SK-N-SH (cell line): ENCODE results near the gene ACSM5. TPM values are rescaled to one million over a fixed set of nuclear protein-coding genes. Genes with fewer than 3 reads are reported as not detected.

Source experiments
- CTCF ChIA-PET: fragments of 300-600, 350-600 bp; formaldehyde crosslinking; extraction: SDS; loops from one replicate; lab custom pipeline; 2021; lab: Yijun Ruan, JAX
- POLR2A ChIA-PET: fragments of 350-600 bp; sonication (Branson Sonifier 250); formaldehyde crosslinking; extraction: SDS; loops from one replicate; lab custom pipeline; 2020; ENCODE audit warnings: antibody characterized with exemption, inconsistent platforms; lab: Yijun Ruan, JAX
- DNase-seq: peaks from one replicate; pipeline ENCODE4 v3.0.0; 2012
- H2AFZ ChIP-seq: fragments of 200-600 bp; sonication (generic); 2 replicates; pipeline ENCODE4 v1.8.1; 2016; ENCODE audit warnings: antibody characterized with exemption, mild to moderate bottlenecking, low read depth
- H3F3A ChIP-seq: fragments of 200-600 bp; sonication (generic); replicated peaks from 2 replicates; pipeline ENCODE3; 2016; ENCODE audit warnings: antibody characterized with exemption, mild to moderate bottlenecking; ENCODE audit not compliant: insufficient read depth
- H3K27ac ChIP-seq, 2 experiments: fragments of 200-500 bp in 1 of 2; fragments of 200-600 bp in 1 of 2; sonication (Bioruptor generic) in 1 of 2; sonication (generic), shearing (Covaris generic) in 1 of 2; 2 replicates each; pipeline versions ENCODE4 v1.5.1 to v1.6.1; 2014 to 2016; ENCODE audit warnings: low read depth in 2 of 2, inconsistent platforms in 1 of 2, low read length in 1 of 2, mild to moderate bottlenecking in 1 of 2, mixed read lengths in 1 of 2
- H3K27me3 ChIP-seq: fragments of 200-600 bp; sonication (generic), shearing (Covaris generic); 2 replicates; pipeline ENCODE4 v1.6.1; 2016; ENCODE audit warnings: mixed run types; ENCODE audit not compliant: insufficient read depth
- H3K36me3 ChIP-seq, 2 experiments: fragments of 200-500 bp in 1 of 2; fragments of 200-600 bp in 1 of 2; sonication (Bioruptor generic) in 1 of 2; sonication (generic) in 1 of 2; replicated peaks in 1 of 2; 2 replicates each; pipeline versions ENCODE3 to v1.5.1; 2014 to 2016; ENCODE audit warnings: low read length in 1 of 2, mild to moderate bottlenecking in 1 of 2; ENCODE audit not compliant: insufficient read depth in 2 of 2, control insufficient read depth in 1 of 2
- H3K4me1 ChIP-seq, 2 experiments: fragments of 200-500 bp in 1 of 2; fragments of 200-600 bp in 1 of 2; sonication (Bioruptor generic) in 1 of 2; sonication (generic), shearing (Covaris generic) in 1 of 2; 2 replicates each; pipeline versions ENCODE4 v1.5.1 to v1.6.1; 2014 to 2016; ENCODE audit warnings: low read depth in 1 of 2, low read length in 1 of 2, mixed run types in 1 of 2; ENCODE audit not compliant: insufficient read depth in 2 of 2, control insufficient read depth in 1 of 2
- H3K4me2 ChIP-seq: fragments of 200-600 bp; sonication (generic), shearing (Covaris generic); 2 replicates; pipeline ENCODE4 v1.6.1; 2017; ENCODE audit warnings: mixed run types
- H3K4me3 ChIP-seq, 2 experiments: fragments of 200-500 bp in 1 of 2; fragments of 200-600 bp in 1 of 2; sonication (Bioruptor generic) in 1 of 2; sonication (generic), shearing (Covaris generic) in 1 of 2; 2 replicates each; pipeline versions ENCODE4 v1.5.1 to v1.8.1; 2014 to 2016; ENCODE audit warnings: low read depth in 2 of 2, inconsistent platforms in 1 of 2, low read length in 1 of 2, mild to moderate bottlenecking in 1 of 2, mixed read lengths in 1 of 2, moderate library complexity in 1 of 2
- H3K79me2 ChIP-seq: fragments of 200-600 bp; sonication (generic); 2 replicates; pipeline ENCODE4 v1.8.1; 2017; ENCODE audit warnings: mild to moderate bottlenecking; ENCODE audit not compliant: insufficient read depth
- H3K9ac ChIP-seq: fragments of 200-600 bp; sonication (generic); 2 replicates; pipeline ENCODE4 v1.6.1; 2017; ENCODE audit warnings: mixed run types
- H3K9me2 ChIP-seq: fragments of 200-600 bp; sonication (generic); 2 replicates; pipeline ENCODE4 v1.6.1; 2017; ENCODE audit warnings: mixed run types
- H3K9me3 ChIP-seq: fragments of 200-600 bp; sonication (generic); 2 replicates; pipeline ENCODE4 v1.6.1; 2017; ENCODE audit warnings: mixed run types, mild to moderate bottlenecking, moderate library complexity
- H4K20me1 ChIP-seq: fragments of 200-600 bp; sonication (generic); 2 replicates; pipeline ENCODE4 v1.6.1; 2017; ENCODE audit warnings: mild to moderate bottlenecking, mixed run types; ENCODE audit not compliant: insufficient read depth
- CHD2 ChIP-seq: fragments of 150-350 bp; IDR thresholded peaks from 2 replicates; pipeline ENCODE4 v1.6.1; 2018; ENCODE audit warnings: low read length; ENCODE audit not compliant: partially characterized antibody
- EP300 ChIP-seq, 2 experiments: IDR thresholded peaks; 2 replicates each; pipeline versions ENCODE4 v1.4.0 to v1.6.1; 2012; ENCODE audit warnings: borderline replicate concordance in 1 of 2, low read depth in 1 of 2, low read length in 1 of 2
- EZH2phosphoT487 ChIP-seq: fragments of 200-600 bp; sonication (generic); IDR thresholded peaks from 2 replicates; pipeline ENCODE4 v1.6.1; 2017; ENCODE audit warnings: low read depth, mixed run types, mild to moderate bottlenecking, antibody characterized with exemption, moderate library complexity, borderline replicate concordance
- FOXJ3 ChIP-seq: sonication (generic); formaldehyde crosslinking; IDR thresholded peaks from 2 replicates; pipeline ENCODE4 v1.5.1; 2020; ENCODE audit warnings: mild to moderate bottlenecking, missing genetic modification reagents
- FOXM1 ChIP-seq: IDR thresholded peaks from 2 replicates; pipeline ENCODE4 v1.4.0; 2012; ENCODE audit warnings: low read depth, mild to moderate bottlenecking
- MEF2A ChIP-seq: IDR thresholded peaks from 2 replicates; pipeline ENCODE4 v1.4.0; 2012; ENCODE audit warnings: low read depth, borderline replicate concordance
- MXI1 ChIP-seq: IDR thresholded peaks from 2 replicates; pipeline ENCODE4 v1.6.1; 2012; ENCODE audit warnings: mild to moderate bottlenecking, low read depth, low read length, improper control_type of control experiment
- NFIC ChIP-seq: IDR thresholded peaks from 2 replicates; pipeline ENCODE4 v1.4.0; 2012; ENCODE audit warnings: borderline replicate concordance
- RCOR1 ChIP-seq: fragments of 150-350 bp; IDR thresholded peaks from 2 replicates; pipeline ENCODE4 v1.6.1; 2017; ENCODE audit warnings: antibody characterized with exemption, low read length
- RFX5 ChIP-seq: IDR thresholded peaks from 2 replicates; pipeline ENCODE4 v1.6.1; 2012; ENCODE audit warnings: mild to moderate bottlenecking, improper control_type of control experiment, low read length
- RXRA ChIP-seq: IDR thresholded peaks from 2 replicates; pipeline ENCODE4 v1.4.0; 2012; ENCODE audit warnings: low read depth, mild to moderate bottlenecking, borderline replicate concordance
- SIN3A ChIP-seq: IDR thresholded peaks from 2 replicates; pipeline ENCODE4 v1.6.1; 2012; ENCODE audit warnings: low read depth, mild to moderate bottlenecking, low read length, moderate library complexity, borderline replicate concordance
- SMC3 ChIP-seq: IDR thresholded peaks from 2 replicates; pipeline ENCODE4 v1.6.1; 2012; ENCODE audit warnings: low read depth, low read length, improper control_type of control experiment
- TCF12 ChIP-seq: IDR thresholded peaks from 2 replicates; pipeline ENCODE4 v1.4.0; 2012
- USF1 ChIP-seq: IDR thresholded peaks from 2 replicates; pipeline ENCODE4 v1.4.0; 2012; ENCODE audit warnings: low read depth, borderline replicate concordance
- WGBS: methylation state at CpG from one replicate; pipeline ENCODE4 v1.1.6; 2017; ENCODE audit warnings: low lambda C conversion rate; 5-methylcytosine and 5-hydroxymethylcytosine counted together
- polyA plus RNA-seq, 3 experiments: library from polyadenylated mRNA; depleted of rRNA; stranded (reverse); fragments of >200 nt; gene quantifications; 2 replicates each; pipeline ENCODE4 v1.2.3, GENCODE V29; 2012
- TF ChIP-seq, protein P1 (sequence below): fragments of 200-600 bp; sonication (generic); IDR thresholded peaks from 2 replicates; pipeline ENCODE4 v1.6.1; 2017; ENCODE audit warnings: antibody characterized with exemption, mild to moderate bottlenecking, moderate library complexity
- TF ChIP-seq, protein P2 (sequence below): IDR thresholded peaks from 2 replicates; pipeline ENCODE4 v1.6.1; 2012; ENCODE audit warnings: mild to moderate bottlenecking, low read depth, low read length, moderate library complexity

The ACSM5 gene
- polyA plus RNA-seq, 1 of the 3 experiments (the other 2 are of a cell fraction) = not detected

DNA sequence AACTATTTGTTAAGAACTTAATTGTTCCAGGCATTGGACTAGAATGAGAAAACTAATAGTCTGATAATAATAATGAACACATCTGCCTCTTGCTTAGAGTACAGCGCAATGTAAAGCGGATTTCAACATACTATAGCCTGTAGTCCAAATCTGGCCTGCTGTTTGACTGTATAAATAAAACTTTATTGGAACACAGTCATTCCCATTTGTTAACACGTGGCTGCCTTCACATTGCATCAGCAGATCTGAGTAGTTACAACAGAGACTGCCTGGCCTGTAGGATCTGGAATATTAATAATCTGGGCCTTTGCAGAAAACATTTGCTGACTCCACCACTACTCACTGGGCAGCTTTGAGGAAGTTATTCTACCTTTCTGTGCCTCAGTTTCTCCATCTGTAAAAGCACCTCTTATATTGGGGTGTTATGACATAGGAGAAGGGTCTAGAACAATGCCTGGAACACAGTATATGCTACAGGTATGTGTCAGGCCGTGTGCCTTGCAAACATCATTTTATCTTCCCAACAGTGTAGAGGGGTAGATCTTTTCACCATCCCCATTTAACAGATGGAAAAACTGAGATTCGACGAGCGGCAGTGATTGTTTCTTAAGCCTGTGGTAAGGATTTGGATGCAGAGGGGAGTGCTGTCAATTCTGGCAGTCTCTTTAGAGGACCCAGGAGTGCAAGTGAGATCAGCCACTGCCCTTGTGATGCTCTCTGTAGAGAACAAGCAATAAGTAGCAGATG lies 27.0 kb upstream of the ACSM5 start:
- CTCF ChIA-PET = interaction anchor here (0.6 to 10.2 kb wide), 17 partner anchors 9 to 798 kb away, joined by 3 to 184 read pairs (median 8); no protein-coding TSS in a partner anchor

More for the DNA sequence above, 27.0 kb upstream of the ACSM5 start:
- Histone ChIP-seq H3K4me2 (no peak overlapping the region), H3K27me3 (no peaks in the 10 kb centered on the region), H3K9me3 (no peaks in the 10 kb centered on the region), H3K9me2 (no peaks in the 10 kb centered on the region), H3K79me2 (no peaks in the 10 kb centered on the region), H2AFZ (no peak overlapping the region), H3F3A (no peaks in the 10 kb centered on the region), H3K36me3 (no peaks in the 10 kb centered on the region), H3K27ac (no peak overlapping the region), H3K4me1 (no peaks in the 10 kb centered on the region; a peak in 1 of 4 replicates), H4K20me1 (no peaks in the 10 kb centered on the region), H3K9ac (no peak overlapping the region), H3K4me3 (no peak overlapping the region)
- no peak for DNase-seq
- TF ChIP-seq MEF2A (no peak), CHD2 (no peak), FOXM1 (no peak), RFX5 (no peak), RXRA (no peak), NFIC (no peak), TCF12 (no peak), SIN3A (no peak), RCOR1 (no peak), SMC3 (no peak), MXI1 (no peak), EP300 (IDR thresholded peaks at IDR 0.05; ENCODE audit: borderline replicate concordance in 1 of 2, low read depth in 1 of 2, low read length in 1 of 2) (no peak), FOXJ3 (no peak), USF1 (no peak), EZH2phosphoT487 (no peak)
- TF ChIP-seq, protein P1, sequence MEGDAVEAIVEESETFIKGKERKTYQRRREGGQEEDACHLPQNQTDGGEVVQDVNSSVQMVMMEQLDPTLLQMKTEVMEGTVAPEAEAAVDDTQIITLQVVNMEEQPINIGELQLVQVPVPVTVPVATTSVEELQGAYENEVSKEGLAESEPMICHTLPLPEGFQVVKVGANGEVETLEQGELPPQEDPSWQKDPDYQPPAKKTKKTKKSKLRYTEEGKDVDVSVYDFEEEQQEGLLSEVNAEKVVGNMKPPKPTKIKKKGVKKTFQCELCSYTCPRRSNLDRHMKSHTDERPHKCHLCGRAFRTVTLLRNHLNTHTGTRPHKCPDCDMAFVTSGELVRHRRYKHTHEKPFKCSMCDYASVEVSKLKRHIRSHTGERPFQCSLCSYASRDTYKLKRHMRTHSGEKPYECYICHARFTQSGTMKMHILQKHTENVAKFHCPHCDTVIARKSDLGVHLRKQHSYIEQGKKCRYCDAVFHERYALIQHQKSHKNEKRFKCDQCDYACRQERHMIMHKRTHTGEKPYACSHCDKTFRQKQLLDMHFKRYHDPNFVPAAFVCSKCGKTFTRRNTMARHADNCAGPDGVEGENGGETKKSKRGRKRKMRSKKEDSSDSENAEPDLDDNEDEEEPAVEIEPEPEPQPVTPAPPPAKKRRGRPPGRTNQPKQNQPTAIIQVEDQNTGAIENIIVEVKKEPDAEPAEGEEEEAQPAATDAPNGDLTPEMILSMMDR = no peak
- TF ChIP-seq, protein P2, sequence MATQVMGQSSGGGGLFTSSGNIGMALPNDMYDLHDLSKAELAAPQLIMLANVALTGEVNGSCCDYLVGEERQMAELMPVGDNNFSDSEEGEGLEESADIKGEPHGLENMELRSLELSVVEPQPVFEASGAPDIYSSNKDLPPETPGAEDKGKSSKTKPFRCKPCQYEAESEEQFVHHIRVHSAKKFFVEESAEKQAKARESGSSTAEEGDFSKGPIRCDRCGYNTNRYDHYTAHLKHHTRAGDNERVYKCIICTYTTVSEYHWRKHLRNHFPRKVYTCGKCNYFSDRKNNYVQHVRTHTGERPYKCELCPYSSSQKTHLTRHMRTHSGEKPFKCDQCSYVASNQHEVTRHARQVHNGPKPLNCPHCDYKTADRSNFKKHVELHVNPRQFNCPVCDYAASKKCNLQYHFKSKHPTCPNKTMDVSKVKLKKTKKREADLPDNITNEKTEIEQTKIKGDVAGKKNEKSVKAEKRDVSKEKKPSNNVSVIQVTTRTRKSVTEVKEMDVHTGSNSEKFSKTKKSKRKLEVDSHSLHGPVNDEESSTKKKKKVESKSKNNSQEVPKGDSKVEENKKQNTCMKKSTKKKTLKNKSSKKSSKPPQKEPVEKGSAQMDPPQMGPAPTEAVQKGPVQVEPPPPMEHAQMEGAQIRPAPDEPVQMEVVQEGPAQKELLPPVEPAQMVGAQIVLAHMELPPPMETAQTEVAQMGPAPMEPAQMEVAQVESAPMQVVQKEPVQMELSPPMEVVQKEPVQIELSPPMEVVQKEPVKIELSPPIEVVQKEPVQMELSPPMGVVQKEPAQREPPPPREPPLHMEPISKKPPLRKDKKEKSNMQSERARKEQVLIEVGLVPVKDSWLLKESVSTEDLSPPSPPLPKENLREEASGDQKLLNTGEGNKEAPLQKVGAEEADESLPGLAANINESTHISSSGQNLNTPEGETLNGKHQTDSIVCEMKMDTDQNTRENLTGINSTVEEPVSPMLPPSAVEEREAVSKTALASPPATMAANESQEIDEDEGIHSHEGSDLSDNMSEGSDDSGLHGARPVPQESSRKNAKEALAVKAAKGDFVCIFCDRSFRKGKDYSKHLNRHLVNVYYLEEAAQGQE = no peak
- POLR2A ChIA-PET = no interaction called here
- WGBS = 57% methylated on average over 7 of the region's 7 CpGs
